Measurements from ENCODE around the gene SMIM33. TPM values are rescaled to one million over a fixed set of nuclear protein-coding genes. Genes with fewer than 3 reads are reported as not detected.
"Not testable (repeated sequence)": the region's sequence is repeated elsewhere in the genome, so short reads cannot be mapped to it uniquely, and the experiment has no call there.

SMIM33 gene
- total and polyA plus RNA-seq, 5 donors, result not detected

DNA sequence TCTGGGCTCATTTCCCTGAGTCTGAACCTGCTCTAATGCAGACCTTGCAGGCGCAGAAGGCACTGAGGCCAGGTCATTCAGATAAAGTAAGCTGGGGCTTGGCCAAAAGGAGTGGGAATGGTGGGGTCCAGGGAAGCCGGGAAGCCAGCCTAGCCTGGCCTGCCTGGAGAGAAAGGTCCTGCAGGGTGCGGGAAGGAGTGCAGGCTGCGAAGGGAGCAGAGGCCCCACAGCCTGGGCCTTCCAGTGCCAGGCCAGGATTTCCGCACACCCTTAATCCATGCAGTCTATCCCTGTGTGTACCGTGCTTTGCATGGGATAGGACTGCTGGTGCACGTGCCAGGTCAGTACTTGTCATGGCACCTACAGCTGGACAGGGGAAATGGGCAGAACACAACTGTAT is 15.4 kb downstream of the SMIM33 start:
- Histone ChIP-seq H3K9me3 (ENCODE audit: control insufficient read depth, low read length) (no peaks in the 10 kb centered on the region), H3K4me1 (ENCODE audit: control insufficient read depth, insufficient read depth, low read length) (peaks cover 3% of the 10 kb centered on the region), H3K4me3 (ENCODE audit: low read length) (no peak overlapping the region), H3K27me3 (ENCODE audit: control insufficient read depth, insufficient read depth) (no peaks in the 10 kb centered on the region), H3K27ac (ENCODE audit: low read length) (no peak overlapping the region)
- 81% methylated on average over 7 of the region's 7 CpGs for WGBS
- intact Hi-C loops (cut with DNase I), result loop anchor here in 1 of 4 donors (10.0 kb wide), 1 partner anchor 51 kb away; the partner anchor contains the start of gene DNAJC18
- DNase-seq (no peak), ATAC-seq (no peak)

DNA sequence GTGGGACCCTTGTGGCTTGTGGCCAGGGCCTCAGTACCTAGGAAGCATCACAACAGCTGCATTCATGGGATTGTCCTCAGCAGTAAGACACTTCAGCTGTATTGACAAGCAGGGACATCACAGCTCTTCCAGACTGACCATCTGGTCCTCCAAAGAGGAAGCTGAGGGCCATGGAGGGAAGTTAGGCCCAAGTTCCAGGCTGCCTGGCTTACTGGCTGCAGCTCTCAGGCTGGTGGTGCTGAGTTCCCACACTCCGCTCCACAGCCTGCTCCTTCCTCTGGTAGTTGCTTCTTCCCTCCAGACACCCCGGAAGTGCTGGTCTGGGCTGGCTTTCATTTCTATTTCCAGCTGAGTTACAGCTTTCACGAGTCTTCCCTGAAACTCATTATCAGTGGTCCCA is 17.5 kb downstream of the SMIM33 start:
- peak; percentile 44 to 61 for ATAC-seq
- no peaks in the 10 kb centered on the region for H3K9me3 ChIP-seq (ENCODE audit: control insufficient read depth, low read length)
- intact Hi-C loops (cut with DNase I), result loop anchor here in 1 of 4 donors (10.0 kb wide), 1 partner anchor 53 kb away; the partner anchor contains the start of gene DNAJC18
- peak in 2 of 3 donors; percentile 69 to 77 for DNase-seq
- no peaks in the 10 kb centered on the region for H3K27me3 ChIP-seq (ENCODE audit: control insufficient read depth, insufficient read depth)
- H3K27ac ChIP-seq (ENCODE audit: low read length), result peak overlapping the region; percentile 28
- WGBS, result 57% methylated on average over 3 of the region's 3 CpGs
- no peak overlapping the region for H3K4me3 ChIP-seq (ENCODE audit: low read length)
- peaks cover 7% of the 10 kb centered on the region for H3K4me1 ChIP-seq (ENCODE audit: control insufficient read depth, insufficient read depth, low read length)

DNA sequence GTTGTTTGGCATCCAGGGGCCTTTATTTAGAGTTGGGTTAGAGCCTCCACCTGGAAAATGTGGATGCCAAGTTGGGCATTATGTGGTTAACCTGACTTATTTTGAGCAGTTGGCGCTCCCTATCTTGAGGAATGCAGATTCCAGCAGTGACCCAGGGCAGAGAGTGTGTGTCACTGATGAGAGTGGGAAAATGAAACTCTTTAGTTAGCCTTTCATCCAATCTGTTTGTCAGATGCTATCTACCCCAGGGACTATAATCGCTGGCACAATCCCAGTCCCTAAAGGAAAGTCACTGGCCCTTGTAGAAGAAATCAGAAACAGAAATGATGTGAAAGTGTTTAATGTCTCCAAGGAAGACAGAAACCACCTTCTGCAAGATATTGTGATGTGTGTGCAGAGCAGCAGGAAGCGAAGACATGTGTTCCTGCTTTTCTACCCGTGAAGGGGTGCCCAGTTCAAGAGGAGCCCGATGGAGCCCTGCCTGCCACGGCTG is 21.9 kb downstream of the SMIM33 start:
- H3K27ac ChIP-seq (ENCODE audit: low read length), result peak overlapping the region; percentile 30
- ATAC-seq, result peak; percentile 58 to 70

DNA sequence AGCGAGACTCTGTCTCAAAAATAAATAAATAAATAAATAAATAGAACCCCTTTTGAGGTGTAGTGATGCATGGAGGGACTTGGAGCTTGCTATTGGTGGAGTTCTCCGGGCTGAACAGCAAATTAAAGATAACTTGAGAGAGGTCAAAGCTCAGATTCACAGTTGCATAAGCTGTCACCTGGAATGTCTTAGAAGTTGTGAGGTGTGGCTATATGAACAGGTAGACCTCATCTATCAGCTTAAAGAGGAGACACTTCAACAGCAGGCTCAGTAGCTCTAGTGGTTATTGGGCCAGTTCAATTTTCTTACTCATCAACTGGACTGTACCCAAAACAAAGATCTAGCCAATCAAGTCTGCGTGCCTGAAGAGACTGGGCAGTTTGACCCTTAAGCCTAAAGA is 23.5 kb downstream of the SMIM33 start:
- intact Hi-C loops (cut with DNase I), result no loop called here
- DNase-seq (no peak), ATAC-seq (no peak)
- Histone ChIP-seq H3K9me3 (ENCODE audit: control insufficient read depth, low read length) (no peaks in the 10 kb centered on the region), H3K27me3 (ENCODE audit: control insufficient read depth, insufficient read depth) (no peaks in the 10 kb centered on the region), H3K4me1 (ENCODE audit: control insufficient read depth, insufficient read depth, low read length) (peaks cover 7% of the 10 kb centered on the region), H3K27ac (ENCODE audit: low read length) (no peak overlapping the region), H3K4me3 (ENCODE audit: low read length) (no peak overlapping the region)
- 94% methylated on average over 3 of the region's 3 CpGs for WGBS

More for the DNA sequence above, 21.9 kb downstream of the SMIM33 start:
- Histone ChIP-seq H3K4me3 (ENCODE audit: low read length) (no peak overlapping the region), H3K27me3 (ENCODE audit: control insufficient read depth, insufficient read depth) (no peaks in the 10 kb centered on the region), H3K9me3 (ENCODE audit: control insufficient read depth, low read length) (no peaks in the 10 kb centered on the region), H3K4me1 (ENCODE audit: control insufficient read depth, insufficient read depth, low read length) (peaks cover 7% of the 10 kb centered on the region)
- WGBS, result 9% methylated on average over 6 of the region's 6 CpGs
- no peak for DNase-seq
- intact Hi-C loops (cut with DNase I), result no loop called here

DNA sequence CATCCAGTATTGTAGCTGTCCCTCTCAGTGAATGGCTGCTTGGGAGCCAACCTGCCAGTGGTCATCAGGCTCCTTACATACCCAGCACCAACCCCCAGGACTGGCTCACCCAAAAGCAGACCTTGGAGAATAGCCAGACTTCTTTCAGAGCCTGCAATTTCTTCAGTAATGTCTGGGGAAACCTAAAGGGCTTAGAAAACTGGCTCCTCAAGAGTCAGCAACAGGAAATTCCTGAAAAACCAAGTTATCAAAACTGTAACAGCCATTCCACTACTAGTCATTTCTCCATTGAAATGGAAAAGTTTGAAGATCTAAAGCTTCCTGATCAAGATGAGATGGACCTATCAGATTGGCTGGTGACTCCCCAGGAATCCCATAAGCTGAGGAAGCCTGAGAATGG is 24.0 kb downstream of the SMIM33 start:
- no peak for ATAC-seq
- no peak overlapping the region for H3K4me3 ChIP-seq (ENCODE audit: low read length)
- DNase-seq, result no peak
- intact Hi-C loops (cut with DNase I), result no loop called here
- no peaks in the 10 kb centered on the region for H3K27me3 ChIP-seq (ENCODE audit: control insufficient read depth, insufficient read depth)
- no peaks in the 10 kb centered on the region for H3K9me3 ChIP-seq (ENCODE audit: control insufficient read depth, low read length)
- peaks cover 7% of the 10 kb centered on the region for H3K4me1 ChIP-seq (ENCODE audit: control insufficient read depth, insufficient read depth, low read length)
- no peak overlapping the region for H3K27ac ChIP-seq (ENCODE audit: low read length)

DNA sequence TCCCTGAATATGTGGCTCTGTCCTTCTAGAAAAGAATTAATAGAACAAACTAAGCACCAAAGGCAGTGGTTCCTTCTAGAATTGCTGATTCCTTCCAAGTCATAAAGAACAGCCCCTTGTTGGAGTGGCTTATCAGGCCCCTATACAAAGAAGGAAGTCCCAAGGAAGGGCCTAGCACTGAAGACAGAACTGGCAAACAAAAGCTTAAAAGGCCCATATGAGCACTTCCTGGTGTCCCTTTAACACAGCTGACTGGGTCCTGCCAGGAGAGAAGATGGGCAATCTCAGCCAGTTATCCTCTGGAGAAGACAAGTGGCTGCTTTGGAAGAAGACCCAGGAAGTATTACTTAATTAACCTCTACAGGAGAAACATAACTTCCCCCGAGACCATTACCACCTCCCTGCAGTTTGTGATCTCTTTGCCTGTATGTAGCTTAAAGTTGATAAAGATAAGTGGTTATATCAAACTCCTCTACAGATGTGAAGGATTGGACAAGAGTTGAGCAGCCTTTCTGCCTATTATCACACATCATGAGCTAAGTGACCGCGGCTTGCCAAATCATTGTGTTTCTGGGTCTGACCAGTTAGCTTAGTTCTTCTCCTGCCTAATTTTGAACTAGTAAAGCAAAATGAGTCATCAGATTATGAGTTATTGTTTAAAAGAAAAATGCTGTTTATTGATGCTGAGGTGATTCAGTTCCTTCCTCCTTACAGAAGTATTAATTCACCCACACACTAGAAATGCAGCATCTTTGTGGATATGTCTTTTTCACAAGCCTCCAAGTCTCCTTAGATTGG is 25.0 kb downstream of the SMIM33 start:
- ATAC-seq, result peak in 1 of 2 donors; percentile 29
- H3K9me3 ChIP-seq (ENCODE audit: control insufficient read depth, low read length), result no peaks in the 10 kb centered on the region
- H3K27ac ChIP-seq (ENCODE audit: low read length), result no peak overlapping the region
- H3K4me3 ChIP-seq (ENCODE audit: low read length), result no peak overlapping the region
- H3K27me3 ChIP-seq (ENCODE audit: control insufficient read depth, insufficient read depth), result no peaks in the 10 kb centered on the region
- H3K4me1 ChIP-seq (ENCODE audit: control insufficient read depth, insufficient read depth, low read length), result peaks cover 7% of the 10 kb centered on the region
- DNase-seq, result no peak
- 53% methylated on average over 3 of the region's 3 CpGs for WGBS
- intact Hi-C loops (cut with DNase I), result no loop called here

DNA sequence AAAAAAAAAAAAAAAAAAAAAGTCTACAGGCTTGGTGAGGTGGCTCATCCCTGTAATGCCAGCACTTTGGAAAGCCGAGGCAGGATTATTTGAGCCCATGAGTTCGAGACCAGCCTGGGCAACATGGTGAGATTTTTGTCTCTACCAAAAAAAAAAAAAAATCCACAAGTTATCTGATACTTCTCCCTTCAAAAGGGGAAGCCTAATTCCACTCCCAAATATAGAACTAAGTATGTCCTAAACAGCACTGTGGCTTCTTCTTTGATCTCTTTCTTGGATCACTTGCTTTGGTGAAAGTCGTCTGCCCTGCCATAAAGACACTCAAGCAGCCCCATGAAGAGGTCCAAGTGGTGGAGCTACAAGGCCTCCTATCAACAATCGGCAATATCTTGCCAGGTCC is 30.6 kb downstream of the SMIM33 start:
- intact Hi-C loops (cut with DNase I), result no loop called here
- no peak overlapping the region for H3K27ac ChIP-seq (ENCODE audit: low read length)
- DNase-seq, result no peak
- no peaks in the 10 kb centered on the region for H3K27me3 ChIP-seq (ENCODE audit: control insufficient read depth, insufficient read depth)
- H3K9me3 ChIP-seq (ENCODE audit: control insufficient read depth, low read length), result no peaks in the 10 kb centered on the region
- ATAC-seq, result no peak
- no peaks in the 10 kb centered on the region for H3K4me1 ChIP-seq (ENCODE audit: control insufficient read depth, insufficient read depth, low read length)
- H3K4me3 ChIP-seq (ENCODE audit: low read length), result no peak overlapping the region
- 90% methylated on average over 4 of the region's 4 CpGs for WGBS

DNA sequence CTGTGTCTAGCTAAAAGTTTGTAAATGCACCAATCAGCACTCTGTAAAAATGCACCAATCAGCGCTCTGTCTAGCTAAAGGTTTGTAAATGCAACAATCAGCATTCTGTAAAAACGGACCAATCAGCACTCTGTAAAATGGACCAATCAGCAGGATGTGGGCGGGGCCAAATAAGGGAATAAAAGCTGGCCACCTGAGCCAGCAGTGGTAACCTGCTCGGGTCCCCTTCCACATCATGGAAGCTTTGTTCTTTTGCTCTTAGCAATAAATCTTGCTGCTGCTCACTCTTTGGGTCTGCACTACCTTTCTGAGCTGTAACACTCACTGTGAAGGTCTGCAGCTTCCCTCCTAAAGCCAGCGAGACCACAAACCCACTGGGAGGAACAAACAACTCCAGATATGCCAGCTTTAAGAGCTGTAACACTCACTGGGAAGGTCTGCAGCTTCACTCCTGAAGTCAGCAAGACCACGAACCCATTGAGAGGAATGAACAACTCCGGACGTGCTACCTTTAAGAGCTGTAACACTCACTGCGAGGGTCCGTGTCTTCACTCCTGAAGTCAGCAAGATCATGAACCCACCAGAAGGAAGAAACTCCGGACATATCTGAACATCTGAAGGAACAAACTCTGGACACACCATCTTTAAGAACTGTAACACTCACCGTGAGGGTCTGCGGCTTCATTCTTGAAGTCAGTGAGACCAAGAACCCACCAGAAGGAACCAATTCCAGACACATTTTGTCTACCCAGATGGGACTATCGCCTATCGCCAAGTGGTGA is 32.4 kb downstream of the SMIM33 start:
- H3K4me3 ChIP-seq (ENCODE audit: low read length); H3K9me3 ChIP-seq (ENCODE audit: control insufficient read depth, low read length); DNase-seq; intact Hi-C loops (cut with DNase I); H3K27ac ChIP-seq (ENCODE audit: low read length); ATAC-seq; H3K4me1 ChIP-seq (ENCODE audit: control insufficient read depth, insufficient read depth, low read length); H3K27me3 ChIP-seq (ENCODE audit: control insufficient read depth, insufficient read depth): not testable (repeated sequence)
- 91% methylated on average over 15 of the region's 15 CpGs for WGBS

DNA sequence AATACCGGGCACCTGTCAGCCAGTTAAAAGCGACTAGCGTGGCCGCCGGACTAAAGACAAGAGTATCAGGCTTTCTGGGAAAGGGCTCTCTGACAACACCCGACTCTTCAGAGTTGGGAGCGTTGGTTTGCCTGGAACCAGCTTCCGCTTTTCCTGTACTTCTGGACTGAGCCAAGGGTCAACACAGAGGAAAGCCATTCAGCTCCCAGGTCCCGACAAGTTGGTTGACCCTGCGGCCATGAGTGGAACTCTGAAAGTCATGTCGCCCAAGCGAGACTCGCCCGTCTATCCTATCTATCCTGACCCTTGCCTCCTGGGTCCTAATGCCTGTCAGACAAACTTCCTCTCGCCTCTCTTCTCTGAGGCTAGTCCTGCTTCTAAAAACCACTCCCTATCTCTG is 33.1 kb downstream of the SMIM33 start:
- H3K9me3 ChIP-seq (ENCODE audit: control insufficient read depth, low read length); H3K27ac ChIP-seq (ENCODE audit: low read length); H3K27me3 ChIP-seq (ENCODE audit: control insufficient read depth, insufficient read depth); DNase-seq; intact Hi-C loops (cut with DNase I); H3K4me1 ChIP-seq (ENCODE audit: control insufficient read depth, insufficient read depth, low read length); ATAC-seq; H3K4me3 ChIP-seq (ENCODE audit: low read length): not testable (repeated sequence)
- 81% methylated on average over 15 of the region's 15 CpGs for WGBS

DNA sequence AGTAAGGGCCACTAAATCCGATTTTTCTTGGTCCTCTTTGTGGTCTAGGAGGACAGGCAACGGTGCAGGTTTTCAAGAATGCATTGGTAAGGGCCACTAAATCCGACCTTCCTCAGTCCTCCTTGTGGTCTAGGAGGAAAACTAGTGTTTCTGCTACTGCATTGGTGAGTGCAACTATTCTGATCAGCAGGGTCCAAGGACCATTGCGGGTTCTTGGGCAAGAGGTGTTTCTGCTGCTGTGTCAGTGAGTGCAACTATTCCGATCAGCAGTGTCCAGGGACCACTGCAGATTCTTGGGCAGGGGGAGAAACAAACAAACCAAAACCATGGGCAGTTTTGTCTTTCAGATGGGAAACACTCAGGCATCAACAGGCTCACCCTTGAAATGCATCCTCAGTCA is 33.9 kb downstream of the SMIM33 start:
- ATAC-seq; intact Hi-C loops (cut with DNase I); H3K27ac ChIP-seq (ENCODE audit: low read length); DNase-seq; H3K4me1 ChIP-seq (ENCODE audit: control insufficient read depth, insufficient read depth, low read length); H3K27me3 ChIP-seq (ENCODE audit: control insufficient read depth, insufficient read depth); H3K9me3 ChIP-seq (ENCODE audit: control insufficient read depth, low read length); H3K4me3 ChIP-seq (ENCODE audit: low read length): not testable (repeated sequence)
- 78% methylated on average over 5 of the region's 5 CpGs for WGBS

DNA sequence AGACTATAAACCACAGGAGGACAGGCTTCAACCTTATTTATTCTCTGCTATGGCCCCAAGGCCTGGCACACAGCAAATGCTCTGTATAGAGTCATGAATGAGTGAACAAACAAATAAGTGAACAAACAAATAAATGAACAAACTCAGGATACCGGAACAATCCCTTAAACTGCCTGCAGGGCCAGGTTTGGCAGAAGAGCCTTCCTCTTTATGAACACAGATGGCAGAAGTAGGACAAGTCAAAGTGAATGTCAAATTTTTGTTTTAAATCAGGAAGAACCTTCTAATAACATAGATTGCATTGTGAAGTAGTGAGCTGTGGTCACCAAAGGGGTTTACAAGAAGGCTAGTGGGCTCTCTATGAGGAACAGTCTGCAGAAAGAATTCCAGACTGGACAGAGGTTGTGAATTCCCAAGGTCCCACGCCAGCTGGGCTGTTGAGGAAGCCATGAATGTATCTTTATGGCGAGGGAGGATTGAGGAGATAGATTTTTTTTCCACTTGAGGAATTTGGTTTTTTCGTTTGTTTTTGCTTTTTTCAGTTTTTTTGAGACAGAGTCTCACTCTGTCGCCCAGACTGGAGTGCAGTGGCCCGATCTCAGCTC is 42.1 kb downstream of the SMIM33 start:
- Histone ChIP-seq H3K4me3 (ENCODE audit: low read length) (no peak overlapping the region), H3K9me3 (ENCODE audit: control insufficient read depth, low read length) (no peaks in the 10 kb centered on the region), H3K4me1 (ENCODE audit: control insufficient read depth, insufficient read depth, low read length) (no peaks in the 10 kb centered on the region), H3K27ac (ENCODE audit: low read length) (no peak overlapping the region), H3K27me3 (ENCODE audit: control insufficient read depth, insufficient read depth) (no peaks in the 10 kb centered on the region)
- DNase-seq (no peak), ATAC-seq (no peak)
- intact Hi-C loops (cut with DNase I), result loop anchor here (1.0 to 5.0 kb wide), 3 partner anchors 90 to 91 kb away; no protein-coding TSS in a partner anchor
- 65% methylated on average over 6 of the region's 6 CpGs for WGBS

Data from right cardiac atrium (tissue), 5 donors.